OCI-LY7 (cell line): ENCODE results near the gene GDAP2.

Experiments
- EZH2phosphoT487 ChIP-seq: fragments of 200-600 bp; sonication (generic); IDR thresholded peaks from 2 replicates; pipeline ENCODE4 v1.6.1; 2018; ENCODE audit warnings: low read depth, borderline replicate concordance, mild to moderate bottlenecking, mixed run types, antibody characterized with exemption, low read length, moderate library complexity, mixed read lengths
- TF ChIP-seq, protein P1 (sequence below): fragments of 200-600 bp; sonication (generic); conservative IDR thresholded peaks from 2 replicates; pipeline ENCODE4 v1.5.1; 2014; ENCODE audit warnings: mild to moderate bottlenecking, antibody characterized with exemption, low read length, moderate library complexity, mixed read lengths

DNA sequence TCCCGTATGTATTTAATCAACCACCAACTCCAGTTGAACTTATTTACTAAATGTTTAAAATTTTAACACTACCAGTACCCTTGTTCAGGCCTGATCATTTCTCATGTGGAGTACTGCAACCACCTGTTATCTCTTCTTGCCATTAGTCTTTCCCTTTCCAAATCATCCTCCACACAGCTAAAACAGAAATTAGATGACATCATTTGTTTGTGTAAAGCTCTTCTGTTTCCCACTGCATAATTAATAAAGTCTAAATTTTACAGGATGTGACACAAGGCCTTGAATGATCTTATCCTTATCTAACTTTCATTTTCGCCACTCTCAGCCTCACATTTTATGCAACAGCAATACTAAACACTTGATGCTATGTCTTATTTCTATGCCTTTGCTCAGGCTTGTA is 24.4 kb downstream of the GDAP2 start:
- TF ChIP-seq, protein P1, sequence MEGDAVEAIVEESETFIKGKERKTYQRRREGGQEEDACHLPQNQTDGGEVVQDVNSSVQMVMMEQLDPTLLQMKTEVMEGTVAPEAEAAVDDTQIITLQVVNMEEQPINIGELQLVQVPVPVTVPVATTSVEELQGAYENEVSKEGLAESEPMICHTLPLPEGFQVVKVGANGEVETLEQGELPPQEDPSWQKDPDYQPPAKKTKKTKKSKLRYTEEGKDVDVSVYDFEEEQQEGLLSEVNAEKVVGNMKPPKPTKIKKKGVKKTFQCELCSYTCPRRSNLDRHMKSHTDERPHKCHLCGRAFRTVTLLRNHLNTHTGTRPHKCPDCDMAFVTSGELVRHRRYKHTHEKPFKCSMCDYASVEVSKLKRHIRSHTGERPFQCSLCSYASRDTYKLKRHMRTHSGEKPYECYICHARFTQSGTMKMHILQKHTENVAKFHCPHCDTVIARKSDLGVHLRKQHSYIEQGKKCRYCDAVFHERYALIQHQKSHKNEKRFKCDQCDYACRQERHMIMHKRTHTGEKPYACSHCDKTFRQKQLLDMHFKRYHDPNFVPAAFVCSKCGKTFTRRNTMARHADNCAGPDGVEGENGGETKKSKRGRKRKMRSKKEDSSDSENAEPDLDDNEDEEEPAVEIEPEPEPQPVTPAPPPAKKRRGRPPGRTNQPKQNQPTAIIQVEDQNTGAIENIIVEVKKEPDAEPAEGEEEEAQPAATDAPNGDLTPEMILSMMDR = no peak
- no peak for TF ChIP-seq EZH2phosphoT487
